Skin of body (tissue), 2 donors: ENCODE data around the gene ATG16L2. TPM values are rescaled to one million over a fixed set of nuclear protein-coding genes. Genes with fewer than 3 reads are reported as not detected.
"Not testable (repeated sequence)": the region's sequence is repeated elsewhere in the genome, so short reads cannot be mapped to it uniquely, and the experiment has no call there.

Experiments
- DNase-seq: peaks from one replicate; lab custom pipeline; 2025; lab: John Stamatoyannopoulos, UW
- total RNA-seq: library from RNA; depleted of rRNA; stranded (reverse); fragments of >200 nt; gene quantifications from one replicate; pipeline ENCODE4 v1.2.3, GENCODE V29; 2014

The ATG16L2 gene
- total RNA-seq, 1 donor from 2014 or later, result 23.3 TPM

- no peak for DNase-seq
These were observed 35.4 kb upstream of the ATG16L2 start for GRCh38 chr11:72778535-72779494.

DNA sequence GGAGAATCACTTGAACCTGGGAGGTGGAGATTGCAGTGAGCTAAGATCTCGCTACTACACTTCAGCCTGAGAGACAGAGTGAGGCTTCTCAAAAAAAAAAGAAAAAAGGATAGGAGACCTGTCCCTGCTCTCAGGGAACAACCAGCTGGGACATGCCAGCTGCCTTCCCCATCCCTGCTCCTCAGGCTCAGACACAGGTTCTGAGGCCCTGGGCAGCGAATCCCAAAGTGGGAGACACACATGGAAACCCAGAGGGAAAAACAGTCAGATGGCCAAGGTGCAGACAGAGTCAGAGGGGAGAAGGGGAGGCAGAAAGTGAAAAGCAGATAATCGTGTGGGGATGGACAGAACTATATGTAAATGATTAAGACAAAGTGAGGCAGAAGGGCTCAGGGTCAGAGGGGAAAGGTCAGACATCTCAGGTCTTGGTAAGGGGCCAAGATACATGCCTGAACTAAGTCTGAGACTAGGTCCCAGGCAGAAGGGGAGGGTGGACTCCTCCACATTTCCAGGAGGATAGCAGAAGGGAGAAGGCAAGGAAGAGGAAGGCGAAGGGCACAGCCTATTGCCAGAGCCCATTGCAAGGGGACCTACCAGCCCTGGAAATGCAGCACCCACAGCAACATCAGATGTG is 34.6 kb upstream of the ATG16L2 start:
- no peak for DNase-seq

DNA sequence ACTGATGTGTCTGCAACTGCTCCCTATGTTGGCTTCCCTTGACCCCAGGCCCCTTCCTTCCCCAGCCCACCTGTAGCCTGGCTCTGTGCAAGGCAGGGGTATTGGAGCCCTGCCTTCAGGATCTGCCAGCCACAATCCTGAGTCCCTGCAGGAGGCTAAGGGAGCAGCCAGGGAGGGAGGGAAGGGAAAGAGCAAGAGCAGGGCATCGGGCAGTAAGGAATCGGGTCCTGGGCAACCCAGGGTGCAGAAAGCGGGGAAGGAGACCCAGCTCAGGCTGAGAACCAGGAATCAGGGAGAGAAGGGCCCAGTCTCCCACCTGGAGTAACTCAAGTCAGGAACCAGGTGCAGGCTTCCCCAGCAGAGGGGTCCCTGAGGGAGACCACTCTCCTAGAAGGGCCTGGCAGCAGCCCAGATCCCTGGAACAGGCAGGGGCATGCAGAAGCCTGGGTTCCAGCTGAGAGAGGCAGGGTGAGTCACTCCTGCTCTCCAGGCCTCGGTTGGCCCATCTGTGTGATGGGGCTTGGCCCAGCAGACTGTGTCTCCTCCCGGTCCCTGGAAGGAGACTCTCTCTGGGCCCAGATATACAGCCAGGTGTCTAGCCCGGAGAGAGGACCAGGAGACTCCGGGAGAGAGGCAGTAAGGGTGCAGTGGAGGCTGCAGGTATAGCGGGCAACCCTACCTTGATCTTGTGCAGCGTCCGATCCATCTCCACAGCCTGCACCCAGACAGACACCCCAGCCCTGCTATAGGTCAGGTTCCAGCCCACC is 33.7 kb upstream of the ATG16L2 start:
- DNase-seq, result no peak

- DNase-seq, result no peak
These were observed 33.2 kb upstream of the ATG16L2 start for GRCh38 chr11:72781063-72781312.

- no peak for DNase-seq
These were observed 32.7 kb upstream of the ATG16L2 start for GRCh38 chr11:72781313-72782080.

DNA sequence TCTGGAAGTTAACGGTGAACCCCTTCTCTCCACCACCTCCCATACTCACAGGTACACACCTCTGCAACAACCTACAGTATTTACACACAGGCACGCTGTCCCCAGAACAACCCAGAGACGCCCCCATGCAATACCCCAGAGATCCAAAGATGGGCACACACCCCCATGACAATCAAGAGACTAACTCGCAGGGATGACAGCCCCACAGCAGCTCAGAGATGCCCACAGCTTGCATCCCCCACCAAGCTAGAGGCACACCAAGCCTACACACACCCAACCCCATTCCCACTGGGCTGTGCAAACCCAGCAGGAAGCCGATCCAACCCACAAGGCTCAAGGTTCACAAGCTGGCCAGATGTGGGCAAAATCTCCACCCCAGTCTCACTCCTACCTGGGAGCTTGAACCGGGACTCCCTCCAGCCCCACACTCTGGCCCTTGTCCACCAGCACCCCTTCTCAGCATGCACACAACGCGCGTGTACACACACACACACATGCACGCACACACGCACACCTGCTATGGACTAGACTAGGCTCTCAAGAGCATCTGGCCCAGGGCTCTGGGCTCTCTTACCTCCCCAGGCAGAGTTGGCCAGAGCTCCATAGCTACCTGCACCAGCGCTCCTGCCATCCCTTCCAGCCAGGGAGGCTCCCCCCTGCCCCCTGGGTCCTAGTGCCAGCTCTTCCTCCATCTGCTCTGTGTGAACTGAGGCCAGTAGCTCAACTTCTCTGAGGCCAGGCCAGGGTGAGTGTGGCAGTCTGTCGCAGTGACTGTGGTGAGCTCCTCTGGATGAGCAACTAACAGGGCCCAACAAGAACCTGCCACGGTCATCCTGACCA is 31.9 kb upstream of the ATG16L2 start:
- DNase-seq, result no peak

GRCh38 chr11:72783144-72783905 is 30.9 kb upstream of the ATG16L2 start:
- DNase-seq, result no peak

DNA sequence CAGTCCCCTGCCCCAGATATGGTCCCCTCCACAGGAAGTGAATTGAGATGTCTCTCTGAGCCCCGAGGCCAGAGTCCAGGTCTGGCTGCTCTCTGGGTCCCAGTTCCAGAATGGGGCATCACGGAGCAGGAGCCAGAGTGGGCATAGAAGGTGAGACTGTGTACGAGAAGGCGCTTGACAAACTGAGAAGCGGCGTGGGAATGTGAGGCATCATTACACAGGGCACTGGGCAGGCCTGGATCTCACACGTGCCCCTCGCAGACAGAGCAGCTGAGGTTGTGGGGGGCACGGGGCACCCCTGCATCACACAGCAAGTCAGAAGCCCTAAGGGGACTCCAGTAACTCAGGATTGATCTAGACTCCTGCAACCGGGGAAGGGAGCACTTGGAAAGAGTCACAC is 29.5 kb upstream of the ATG16L2 start:
- DNase-seq, result no peak

- no peak for DNase-seq
These were observed 27.7 kb upstream of the ATG16L2 start for GRCh38 chr11:72786305-72787215.

DNA sequence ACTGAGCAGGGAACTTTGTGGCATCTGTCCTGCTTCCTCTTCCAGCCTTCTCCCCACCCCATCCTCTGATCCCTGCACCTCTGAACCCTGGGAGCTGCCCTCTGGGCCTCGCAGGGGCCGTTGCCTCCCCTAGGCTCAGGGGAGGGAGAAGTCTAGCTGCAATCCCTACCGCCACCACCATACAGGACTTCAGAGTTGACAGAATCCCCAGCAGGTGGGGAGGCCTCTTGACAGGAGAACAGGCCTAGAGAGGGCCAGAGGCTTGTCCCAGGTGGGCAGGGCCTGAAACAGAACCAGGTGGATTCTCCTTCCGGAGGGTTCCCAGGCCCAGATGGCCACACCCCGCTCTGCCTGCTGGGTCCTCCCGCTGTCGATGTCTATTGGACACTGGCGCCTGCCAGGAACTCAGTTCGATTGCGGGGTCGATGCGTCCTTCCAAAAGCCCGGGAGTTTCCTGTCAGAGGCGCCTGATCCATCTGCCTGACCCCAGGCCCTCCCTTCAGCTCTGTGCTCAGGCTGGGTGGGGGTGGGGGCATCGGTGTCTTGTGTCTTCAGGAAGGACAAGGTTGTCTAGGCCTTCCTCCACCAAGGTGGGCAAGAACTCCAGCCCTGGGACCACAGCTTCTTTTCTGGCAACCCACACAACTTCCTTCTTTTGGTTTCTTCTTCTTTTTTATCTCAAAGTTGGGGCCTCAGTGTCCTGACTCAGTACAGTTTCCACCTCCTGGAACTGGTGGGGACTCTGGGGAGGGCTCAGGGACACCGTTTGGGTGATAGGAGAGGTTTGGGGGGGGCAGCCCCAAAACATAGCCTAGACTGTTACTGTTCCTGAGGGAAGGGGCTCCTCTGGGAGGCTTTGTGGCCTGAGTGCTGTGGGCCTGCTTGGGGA is 26.8 kb upstream of the ATG16L2 start:
- no peak for DNase-seq

- no peak for DNase-seq
These were observed 26.0 kb upstream of the ATG16L2 start for GRCh38 chr11:72788241-72788640.

- DNase-seq, result no peak
These were observed 24.6 kb upstream of the ATG16L2 start for GRCh38 chr11:72789493-72790131.

GRCh38 chr11:72791228-72791627 is 23.0 kb upstream of the ATG16L2 start:
- not testable (repeated sequence) for DNase-seq

DNA sequence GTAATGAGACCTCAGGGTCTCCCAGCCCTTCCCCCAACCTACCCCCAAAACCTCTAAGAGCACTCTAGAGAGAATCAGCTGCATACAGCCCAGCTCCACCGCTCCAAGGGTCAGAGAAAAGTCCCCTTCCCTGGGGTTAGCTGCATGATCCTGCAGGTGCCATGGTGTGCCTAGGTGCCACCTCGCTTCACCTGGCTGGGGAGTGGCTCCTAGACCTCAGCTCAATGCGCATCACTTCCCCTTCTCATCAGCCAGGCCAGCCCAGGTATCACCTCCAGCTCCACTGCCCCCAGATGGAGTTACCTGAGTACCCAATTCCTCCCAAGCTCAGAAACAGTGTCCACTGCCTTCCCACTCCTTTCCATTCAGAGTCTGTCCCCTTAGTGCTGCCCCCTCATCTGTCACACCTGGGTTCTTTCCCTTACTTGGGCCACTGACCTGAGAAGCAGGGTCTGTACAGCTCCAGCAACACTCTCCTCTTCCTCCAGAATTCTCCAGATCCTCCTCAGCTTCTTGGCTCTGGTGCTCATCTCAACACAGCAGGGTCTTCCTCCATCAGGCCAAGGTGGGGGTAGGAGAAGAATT is 21.7 kb upstream of the ATG16L2 start:
- DNase-seq, result no peak

- no peak for DNase-seq
These were observed 21.2 kb upstream of the ATG16L2 start for GRCh38 chr11:72793076-72793424.

DNA sequence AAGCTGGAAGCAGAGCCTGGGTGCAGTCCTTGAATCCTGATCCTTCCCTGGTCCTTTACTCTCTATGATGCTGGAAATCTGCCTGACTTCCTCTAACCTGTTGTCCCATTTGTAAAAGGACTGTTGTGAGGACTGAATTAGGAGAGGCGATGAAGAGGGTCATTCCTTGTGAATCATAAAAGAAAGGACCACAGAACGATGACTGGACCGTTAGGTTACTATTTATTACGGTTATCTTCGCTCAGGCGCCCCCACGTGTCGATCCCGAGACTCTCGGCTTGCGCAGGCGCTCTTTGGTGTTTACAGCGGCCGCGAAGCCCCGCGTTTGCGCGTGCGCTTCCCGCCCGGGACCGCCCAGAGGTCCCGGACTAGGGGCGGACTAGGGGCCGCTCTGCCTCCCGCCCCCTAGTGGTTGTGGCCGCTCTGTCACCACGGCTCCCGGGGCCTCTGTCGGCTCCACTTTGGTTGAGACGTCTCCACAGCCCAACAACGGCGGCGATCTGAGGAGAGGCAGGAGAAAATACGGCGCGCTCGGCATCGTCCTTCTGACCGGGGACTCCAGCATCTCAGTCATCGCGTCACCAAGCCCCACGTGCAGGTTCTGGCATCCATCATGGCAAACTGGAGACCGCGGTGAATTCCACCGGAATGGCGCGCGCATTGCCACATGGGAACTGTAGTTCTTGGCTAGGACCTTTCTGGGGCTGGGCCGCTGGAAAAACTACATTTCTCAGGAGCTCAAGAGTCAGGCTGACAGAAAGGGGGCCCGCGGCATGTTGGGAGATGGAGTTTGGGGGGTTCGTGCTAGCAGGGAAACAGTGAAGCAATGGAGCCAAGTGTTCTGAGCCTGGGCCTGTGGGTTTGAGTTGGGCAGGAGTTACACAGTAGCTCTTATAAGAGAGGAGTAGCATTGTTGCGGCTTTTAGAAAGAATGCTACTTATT is 20.5 kb upstream of the ATG16L2 start, which contains the start of gene STARD10:
TSS of gene STARD10 (minus strand) at position 623 of the 943 bp plus-strand sequence. CDS start 12,866 bp downstream, outside the sequence.
- DNase-seq, result peak; percentile 97
